ENCODE results near the gene ARHGAP45. TPM values are rescaled to one million over a fixed set of nuclear protein-coding genes. Genes with fewer than 3 reads are reported as not detected.
"Not testable (repeated sequence)": the region's sequence is repeated elsewhere in the genome, so short reads cannot be mapped to it uniquely, and the experiment has no call there.

Gene ARHGAP45
- total and polyA plus RNA-seq, 5 donors, result 5.9 to 10.4 (median 8.5) TPM

GRCh38 chr19:1123885-1124677 is 57.1 kb downstream of the ARHGAP45 start:
- 89% methylated on average over 23 of the region's 23 CpGs for WGBS
- no peak for ATAC-seq
- H3K27me3 ChIP-seq (ENCODE audit: control insufficient read depth, insufficient read depth), result no peaks in the 10 kb centered on the region
- intact Hi-C loops (cut with DNase I), result no loop called here
- no peaks in the 10 kb centered on the region for H3K9me3 ChIP-seq (ENCODE audit: control insufficient read depth, low read length)
- H3K4me3 ChIP-seq (ENCODE audit: low read length), result no peak overlapping the region
- H3K27ac ChIP-seq (ENCODE audit: low read length), result no peak overlapping the region
- DNase-seq, result peak in 1 of 3 donors; percentile 52
- H3K4me1 ChIP-seq (ENCODE audit: control insufficient read depth, insufficient read depth, low read length), result no peaks in the 10 kb centered on the region

- Histone ChIP-seq H3K4me1 (ENCODE audit: control insufficient read depth, insufficient read depth, low read length) (no peaks in the 10 kb centered on the region), H3K27me3 (ENCODE audit: control insufficient read depth, insufficient read depth) (no peaks in the 10 kb centered on the region), H3K27ac (ENCODE audit: low read length) (no peak overlapping the region), H3K4me3 (ENCODE audit: low read length) (no peak overlapping the region), H3K9me3 (ENCODE audit: control insufficient read depth, low read length) (no peaks in the 10 kb centered on the region)
- intact Hi-C loops (cut with DNase I), result no loop called here
- ATAC-seq, result no peak
- no peak for DNase-seq
- WGBS, result 92% methylated on average over 33 of the region's 33 CpGs
Measured at GRCh38 chr19:1125601-1126467, 58.9 kb downstream of the ARHGAP45 start.

DNA sequence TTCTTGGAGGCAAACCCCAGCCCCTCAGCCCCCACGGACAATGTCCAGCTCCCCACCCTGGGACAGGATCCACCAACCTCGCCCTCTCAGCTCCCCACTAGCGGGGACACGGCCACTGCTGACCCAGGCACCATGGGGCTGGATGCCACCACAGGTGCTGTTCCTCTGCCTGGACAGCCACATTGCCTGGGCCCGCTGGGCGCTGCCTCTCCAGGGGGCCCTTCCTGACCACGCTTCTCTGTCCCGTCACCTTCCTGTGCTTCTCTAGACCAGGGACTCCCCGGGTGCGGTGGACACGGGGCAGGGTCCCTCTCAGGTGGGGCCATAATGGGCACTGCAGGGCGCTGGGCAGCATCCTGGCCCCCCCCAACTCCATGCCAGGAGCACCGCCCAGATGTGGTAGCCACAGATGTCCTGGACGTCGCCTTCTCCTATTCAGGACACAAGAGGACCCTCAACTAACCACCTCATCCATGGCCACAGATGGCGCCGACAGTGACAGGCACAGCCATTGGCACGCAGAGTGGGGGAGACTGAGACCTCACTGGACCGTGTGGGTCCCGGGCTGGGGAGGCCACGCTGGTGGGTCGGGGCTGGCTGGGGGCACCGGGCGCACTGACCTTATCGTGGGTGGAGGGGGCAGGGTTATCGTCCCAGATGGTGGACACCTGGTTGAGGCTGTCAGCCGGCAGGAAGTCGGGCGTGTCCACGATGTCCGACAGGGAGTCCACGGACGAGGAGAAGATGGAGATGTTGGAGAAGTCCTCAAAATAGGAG is 60.2 kb downstream of the ARHGAP45 start:
- WGBS, result 93% methylated on average over 33 of the region's 33 CpGs
- intact Hi-C loops (cut with DNase I), result no loop called here
- Histone ChIP-seq H3K27ac (ENCODE audit: low read length) (no peak overlapping the region), H3K9me3 (ENCODE audit: control insufficient read depth, low read length) (no peaks in the 10 kb centered on the region), H3K4me1 (ENCODE audit: control insufficient read depth, insufficient read depth, low read length) (peaks cover 3% of the 10 kb centered on the region), H3K27me3 (ENCODE audit: control insufficient read depth, insufficient read depth) (no peaks in the 10 kb centered on the region), H3K4me3 (ENCODE audit: low read length) (no peak overlapping the region)
- DNase-seq (peak in 1 of 3 donors; percentile 52), ATAC-seq (no peak)

DNA sequence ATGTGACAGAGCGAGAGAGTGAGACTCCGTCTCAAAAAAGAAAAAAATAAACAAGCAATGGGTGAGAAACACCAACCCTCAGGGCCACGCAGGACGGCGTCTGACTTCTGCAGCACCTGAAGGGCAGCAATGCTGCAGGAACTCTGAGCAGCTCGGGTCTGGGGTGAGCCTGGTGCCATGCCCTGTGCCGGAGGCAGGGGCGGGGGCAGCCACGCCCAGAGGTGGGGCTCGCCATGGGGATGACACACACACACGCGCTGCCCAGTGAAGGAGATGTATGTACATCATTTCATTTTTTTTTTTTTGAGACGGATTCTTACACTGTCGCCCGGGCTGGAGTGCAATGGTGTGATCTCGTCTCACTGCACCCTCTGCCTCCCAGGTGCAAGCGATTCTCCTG is 61.1 kb downstream of the ARHGAP45 start:
- no peaks in the 10 kb centered on the region for H3K9me3 ChIP-seq (ENCODE audit: control insufficient read depth, low read length)
- 97% methylated on average over 17 of the region's 17 CpGs for WGBS
- no peak for DNase-seq
- H3K27ac ChIP-seq (ENCODE audit: low read length), result no peak overlapping the region
- peaks cover 8% of the 10 kb centered on the region for H3K4me1 ChIP-seq (ENCODE audit: control insufficient read depth, insufficient read depth, low read length)
- no peak overlapping the region for H3K4me3 ChIP-seq (ENCODE audit: low read length)
- no peaks in the 10 kb centered on the region for H3K27me3 ChIP-seq (ENCODE audit: control insufficient read depth, insufficient read depth)
- intact Hi-C loops (cut with DNase I), result no loop called here
- no peak for ATAC-seq

DNA sequence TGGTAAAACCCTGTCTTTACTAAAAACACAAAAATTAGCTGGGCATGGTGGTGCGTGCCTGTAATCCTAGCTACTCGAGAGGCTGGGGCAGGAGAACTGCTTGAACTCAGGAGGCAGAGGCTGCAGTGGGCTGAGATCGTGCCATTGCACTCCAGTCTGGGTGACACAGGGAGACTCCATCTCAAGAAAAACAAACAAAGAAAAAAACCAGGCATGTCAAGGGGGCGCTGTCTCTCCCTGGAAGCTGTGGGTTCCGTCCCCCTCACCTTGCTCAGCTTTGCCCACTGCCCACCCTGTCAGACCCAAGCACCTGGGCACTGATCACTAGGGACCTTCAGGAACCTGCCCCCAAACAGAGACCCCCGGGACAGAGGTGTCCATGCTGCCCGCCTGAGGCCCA is 62.1 kb downstream of the ARHGAP45 start:
- intact Hi-C loops (cut with DNase I); H3K4me3 ChIP-seq (ENCODE audit: low read length); H3K27me3 ChIP-seq (ENCODE audit: control insufficient read depth, insufficient read depth); H3K9me3 ChIP-seq (ENCODE audit: control insufficient read depth, low read length); H3K27ac ChIP-seq (ENCODE audit: low read length); ATAC-seq; DNase-seq; H3K4me1 ChIP-seq (ENCODE audit: control insufficient read depth, insufficient read depth, low read length): not testable (repeated sequence)
- 95% methylated on average over 7 of the region's 7 CpGs for WGBS

GRCh38 chr19:1129535-1129934 is 62.6 kb downstream of the ARHGAP45 start:
- H3K4me1 ChIP-seq (ENCODE audit: control insufficient read depth, insufficient read depth, low read length), result peaks cover 8% of the 10 kb centered on the region
- intact Hi-C loops (cut with DNase I), result no loop called here
- WGBS, result 94% methylated on average over 18 of the region's 18 CpGs
- H3K27ac ChIP-seq (ENCODE audit: low read length), result no peak overlapping the region
- ATAC-seq (no peak), DNase-seq (peak in 1 of 3 donors; percentile 61)
- no peaks in the 10 kb centered on the region for H3K9me3 ChIP-seq (ENCODE audit: control insufficient read depth, low read length)
- H3K4me3 ChIP-seq (ENCODE audit: low read length), result no peak overlapping the region
- no peaks in the 10 kb centered on the region for H3K27me3 ChIP-seq (ENCODE audit: control insufficient read depth, insufficient read depth)

- ATAC-seq (no peak), DNase-seq (peak in 1 of 3 donors; percentile 56)
- H3K27me3 ChIP-seq (ENCODE audit: control insufficient read depth, insufficient read depth), result no peaks in the 10 kb centered on the region
- H3K4me1 ChIP-seq (ENCODE audit: control insufficient read depth, insufficient read depth, low read length), result peaks cover 8% of the 10 kb centered on the region
- H3K4me3 ChIP-seq (ENCODE audit: low read length), result peak overlapping the region; percentile 67
- WGBS, result 64% methylated on average over 22 of the region's 22 CpGs
- intact Hi-C loops (cut with DNase I), result no loop called here
- peak overlapping the region; percentile 77 for H3K27ac ChIP-seq (ENCODE audit: low read length)
- no peaks in the 10 kb centered on the region for H3K9me3 ChIP-seq (ENCODE audit: control insufficient read depth, low read length)
Measured at GRCh38 chr19:1130771-1131717, 64.1 kb downstream of the ARHGAP45 start.

- intact Hi-C loops (cut with DNase I), result no loop called here
- peaks cover 8% of the 10 kb centered on the region for H3K4me1 ChIP-seq (ENCODE audit: control insufficient read depth, insufficient read depth, low read length)
- DNase-seq, result peak; percentile 93 to 96 (median 93)
- peak; percentile 83 to 85 for ATAC-seq
- H3K4me3 ChIP-seq (ENCODE audit: low read length), result peak overlapping the region; percentile 67
- peak overlapping the region; percentile 77 for H3K27ac ChIP-seq (ENCODE audit: low read length)
- WGBS, result 3% methylated on average over 64 of the region's 64 CpGs
- H3K9me3 ChIP-seq (ENCODE audit: control insufficient read depth, low read length), result no peaks in the 10 kb centered on the region
- no peaks in the 10 kb centered on the region for H3K27me3 ChIP-seq (ENCODE audit: control insufficient read depth, insufficient read depth)
Measured at GRCh38 chr19:1131718-1132551, 65.0 kb downstream of the ARHGAP45 start.

GRCh38 chr19:1132552-1133383 is 65.8 kb downstream of the ARHGAP45 start:
- intact Hi-C loops (cut with DNase I), result no loop called here
- H3K27ac ChIP-seq (ENCODE audit: low read length), result peak overlapping the region; percentile 10
- H3K9me3 ChIP-seq (ENCODE audit: control insufficient read depth, low read length), result no peaks in the 10 kb centered on the region
- ATAC-seq (peak; percentile 9 to 19), DNase-seq (peak in 1 of 3 donors; percentile 71)
- peak overlapping the region; percentile 0 for H3K4me3 ChIP-seq (ENCODE audit: low read length)
- WGBS, result 70% methylated on average over 48 of the region's 48 CpGs
- H3K4me1 ChIP-seq (ENCODE audit: control insufficient read depth, insufficient read depth, low read length), result peaks cover 8% of the 10 kb centered on the region
- H3K27me3 ChIP-seq (ENCODE audit: control insufficient read depth, insufficient read depth), result no peaks in the 10 kb centered on the region

Data from right cardiac atrium (tissue), 5 donors.